Activated CD4-positive, alpha-beta T cell treated with anti-CD3 and anti-CD28 coated beads for 36 hours (primary cell): ENCODE data around the gene RNF224. TPM values are rescaled to one million over a fixed set of nuclear protein-coding genes. Genes with fewer than 3 reads are reported as not detected.

Experiments
- ATAC-seq: fragments of 200-7000 bp; cut with Tn5 transposase; one replicate; pipeline ENCODE4 v1.10.0; 2021; ENCODE audit warnings: mild to moderate bottlenecking, moderate library complexity
- CTCF ChIA-PET: fragments of 350-600 bp; sonication (Branson Sonifier 250); formaldehyde crosslinking; loops from one replicate; lab custom pipeline; 2021; ENCODE audit warnings: antibody characterized with exemption; lab: Charles Lee
- POLR2A ChIA-PET: fragments of 350-600 bp; sonication (Branson Sonifier 250); formaldehyde crosslinking; loops from one replicate; lab custom pipeline; 2021; ENCODE audit warnings: antibody characterized with exemption, inconsistent platforms; lab: Charles Lee
- DNase-seq: peaks from one replicate; pipeline ENCODE4 v3.0.0-alpha.2; 2020
- H3K27ac Mint-ChIP-seq: one replicate; pipeline ENCODE4 v1.8.0; 2021; ENCODE audit warnings: mixed read lengths
- H3K27me3 Mint-ChIP-seq: one replicate; pipeline ENCODE4 v1.8.0; 2021; ENCODE audit warnings: mixed read lengths
- H3K36me3 Mint-ChIP-seq: one replicate; pipeline ENCODE4 v1.8.0; 2021; ENCODE audit warnings: low read depth, mixed read lengths
- H3K4me1 Mint-ChIP-seq: one replicate; pipeline ENCODE4 v1.8.0; 2021; ENCODE audit warnings: mixed read lengths
- H3K4me3 Mint-ChIP-seq: one replicate; pipeline ENCODE4 v1.8.0; 2021; ENCODE audit warnings: mild to moderate bottlenecking, moderate library complexity, mixed read lengths
- H3K9me3 Mint-ChIP-seq: one replicate; pipeline ENCODE4 v1.8.0; 2021; ENCODE audit warnings: low read depth, mixed read lengths
- intact Hi-C, 2 experiments: fragments of 100-400 bp; cut with DNase I in 1 of 2; cut with micrococcal nuclease in 1 of 2; formaldehyde crosslinking; loops; one replicate each; pipeline versions ENCODE4 v1.14.2 to v1.15.1; 2022 to 2024; cut with DNase I, micrococcal nuclease
- total RNA-seq, 2 experiments: library from RNA; stranded (reverse); gene quantifications; one replicate each; pipeline ENCODE4 v1.2.3, GENCODE V29; 2021

RNF224 gene
- total RNA-seq, result not detected

- POLR2A ChIA-PET, result interaction anchor here (1.0 kb wide), 1 partner anchor 13 kb away, joined by 6 read pairs; the partner anchor contains the start of gene TUBB4B
- CTCF ChIA-PET, result interaction anchor here (0.5 to 2.9 kb wide), 14 partner anchors 9 to 181 kb away, joined by 3 to 13 read pairs (median 4); partner anchors contain the start of genes NDOR1, NPDC1, TMEM203 and TPRN
- peaks cover 8% of the 10 kb centered on the region for H3K4me1 Mint-ChIP-seq
- H3K27ac Mint-ChIP-seq, result no peak within 1 kb of the TSS
- intact Hi-C loops, result loop anchor here (1.0 to 10.0 kb wide), 3 partner anchors 109 to 442 kb away; partner anchors contain the start of gene NPDC1 (in 1 of the 2)
- peak; percentile 38 for ATAC-seq
- no peak within 1 kb of the TSS for H3K4me3 Mint-ChIP-seq
- peak; percentile 90 for DNase-seq
- no peaks in the 10 kb centered on the region for H3K9me3 Mint-ChIP-seq
- peaks cover 2% of the 10 kb centered on the region for H3K27me3 Mint-ChIP-seq
- H3K36me3 Mint-ChIP-seq, result no peaks in the 10 kb centered on the region
Observed at GRCh38 chr9:137227054-137227852, at the start of gene RNF224. TSS of gene RNF224 (plus strand) at chr9:137227502. CDS start at chr9:137228336, 834 bp downstream.

GRCh38 chr9:137178201-137178938 lies 48.9 kb upstream of the RNF224 start:
- H3K4me3 Mint-ChIP-seq, result no peak overlapping the region
- H3K27me3 Mint-ChIP-seq, result no peaks in the 10 kb centered on the region
- ChIA-PET POLR2A (no interaction called here), CTCF (no interaction called here)
- intact Hi-C loops, result no loop called here
- DNase-seq, result no peak
- no peak for ATAC-seq
- H3K9me3 Mint-ChIP-seq, result no peaks in the 10 kb centered on the region
- H3K36me3 Mint-ChIP-seq, result peaks cover 10% of the 10 kb centered on the region
- no peak overlapping the region for H3K27ac Mint-ChIP-seq
- H3K4me1 Mint-ChIP-seq, result no peaks in the 10 kb centered on the region

- intact Hi-C loops, result no loop called here
- Mint-ChIP-seq H3K27me3 (no peaks in the 10 kb centered on the region), H3K4me3 (no peak overlapping the region), H3K9me3 (no peaks in the 10 kb centered on the region), H3K27ac (no peak overlapping the region), H3K36me3 (peaks cover 10% of the 10 kb centered on the region), H3K4me1 (no peaks in the 10 kb centered on the region)
- no peak for DNase-seq
- ATAC-seq, result no peak
- ChIA-PET CTCF (no interaction called here), POLR2A (no interaction called here)
Observed at GRCh38 chr9:137178939-137179630, 48.2 kb upstream of the RNF224 start.

- peaks cover 4% of the 10 kb centered on the region for H3K4me1 Mint-ChIP-seq
- ChIA-PET CTCF (no interaction called here), POLR2A (no interaction called here)
- DNase-seq (no peak), ATAC-seq (no peak)
- H3K4me3 Mint-ChIP-seq, result no peak overlapping the region
- peaks cover 10% of the 10 kb centered on the region for H3K36me3 Mint-ChIP-seq
- intact Hi-C loops, result no loop called here
- H3K27ac Mint-ChIP-seq, result no peak overlapping the region
- H3K9me3 Mint-ChIP-seq, result no peaks in the 10 kb centered on the region
- H3K27me3 Mint-ChIP-seq, result no peaks in the 10 kb centered on the region
Observed at GRCh38 chr9:137179761-137180160, 47.5 kb upstream of the RNF224 start.

GRCh38 chr9:137180491-137180890 lies 46.8 kb upstream of the RNF224 start:
- intact Hi-C loops, result no loop called here
- no peak for ATAC-seq
- DNase-seq, result no peak
- H3K4me3 Mint-ChIP-seq, result no peak overlapping the region
- CTCF ChIA-PET, result interaction anchor here (1.1 kb wide), 1 partner anchor 8 kb away, joined by 4 read pairs; no protein-coding TSS in a partner anchor
- H3K4me1 Mint-ChIP-seq, result peaks cover 7% of the 10 kb centered on the region
- H3K27me3 Mint-ChIP-seq, result no peaks in the 10 kb centered on the region
- POLR2A ChIA-PET, result no interaction called here
- no peaks in the 10 kb centered on the region for H3K9me3 Mint-ChIP-seq
- H3K36me3 Mint-ChIP-seq, result peaks cover 10% of the 10 kb centered on the region
- H3K27ac Mint-ChIP-seq, result no peak overlapping the region

- DNase-seq, result no peak
- ChIA-PET CTCF (interaction anchor here (1.1 kb wide), 1 partner anchor 7 kb away, joined by 4 read pairs; no protein-coding TSS in a partner anchor), POLR2A (no interaction called here)
- H3K4me3 Mint-ChIP-seq, result no peak overlapping the region
- no peak overlapping the region for H3K27ac Mint-ChIP-seq
- intact Hi-C loops, result no loop called here
- H3K4me1 Mint-ChIP-seq, result peaks cover 15% of the 10 kb centered on the region
- H3K9me3 Mint-ChIP-seq, result no peaks in the 10 kb centered on the region
- no peak for ATAC-seq
- no peaks in the 10 kb centered on the region for H3K27me3 Mint-ChIP-seq
- H3K36me3 Mint-ChIP-seq, result peaks cover 13% of the 10 kb centered on the region
Observed at GRCh38 chr9:137181680-137182079, 45.6 kb upstream of the RNF224 start.

GRCh38 chr9:137182836-137183235 lies 44.5 kb upstream of the RNF224 start:
- no peak overlapping the region for H3K4me3 Mint-ChIP-seq
- H3K27me3 Mint-ChIP-seq, result no peaks in the 10 kb centered on the region
- intact Hi-C loops, result no loop called here
- peaks cover 14% of the 10 kb centered on the region for H3K36me3 Mint-ChIP-seq
- no peaks in the 10 kb centered on the region for H3K9me3 Mint-ChIP-seq
- no peak overlapping the region for H3K27ac Mint-ChIP-seq
- CTCF ChIA-PET, result interaction anchor here (0.6 kb wide), 1 partner anchor 485 kb away, joined by 3 read pairs; no protein-coding TSS in a partner anchor
- H3K4me1 Mint-ChIP-seq, result peaks cover 24% of the 10 kb centered on the region
- ATAC-seq (no peak), DNase-seq (no peak)
- POLR2A ChIA-PET, result no interaction called here

- DNase-seq (no peak), ATAC-seq (no peak)
- Mint-ChIP-seq H3K27me3 (no peaks in the 10 kb centered on the region), H3K36me3 (peaks cover 15% of the 10 kb centered on the region), H3K4me1 (peaks cover 26% of the 10 kb centered on the region), H3K27ac (no peak overlapping the region), H3K9me3 (no peaks in the 10 kb centered on the region), H3K4me3 (no peak overlapping the region)
- ChIA-PET CTCF (no interaction called here), POLR2A (no interaction called here)
- intact Hi-C loops, result no loop called here
Observed at GRCh38 chr9:137183980-137184595, 43.2 kb upstream of the RNF224 start.

- ChIA-PET POLR2A (no interaction called here), CTCF (no interaction called here)
- ATAC-seq (no peak), DNase-seq (no peak)
- Mint-ChIP-seq H3K4me1 (peaks cover 28% of the 10 kb centered on the region), H3K36me3 (peaks cover 12% of the 10 kb centered on the region), H3K27ac (no peak overlapping the region), H3K4me3 (no peak overlapping the region), H3K27me3 (no peaks in the 10 kb centered on the region), H3K9me3 (no peaks in the 10 kb centered on the region)
- intact Hi-C loops, result loop anchor here in 1 of 2 experiments (5.0 kb wide), 1 partner anchor 37 kb away; the partner anchor contains the start of gene RNF208
Observed at GRCh38 chr9:137184881-137185660, 42.2 kb upstream of the RNF224 start.

- POLR2A ChIA-PET, result no interaction called here
- intact Hi-C loops, result loop anchor here in 1 of 2 experiments (5.0 kb wide), 1 partner anchor 36 kb away; the partner anchor contains the start of gene RNF208
- Mint-ChIP-seq H3K4me3 (no peak overlapping the region), H3K9me3 (no peaks in the 10 kb centered on the region), H3K4me1 (peaks cover 33% of the 10 kb centered on the region), H3K27me3 (no peaks in the 10 kb centered on the region), H3K36me3 (peaks cover 16% of the 10 kb centered on the region), H3K27ac (no peak overlapping the region)
- ATAC-seq (no peak), DNase-seq (no peak)
- CTCF ChIA-PET, result no interaction called here
Observed at GRCh38 chr9:137185921-137186320, 41.4 kb upstream of the RNF224 start.
